DLD1 (cell line): ENCODE measurements around the gene LRP4.

Experiments
- in situ Hi-C: cut with HindIII; loops from 2 replicates; pipeline ENCODE4 v1.10.0; 2017; ENCODE audit warnings: low sequenced_read_pairs

The LRP4 gene

DNA sequence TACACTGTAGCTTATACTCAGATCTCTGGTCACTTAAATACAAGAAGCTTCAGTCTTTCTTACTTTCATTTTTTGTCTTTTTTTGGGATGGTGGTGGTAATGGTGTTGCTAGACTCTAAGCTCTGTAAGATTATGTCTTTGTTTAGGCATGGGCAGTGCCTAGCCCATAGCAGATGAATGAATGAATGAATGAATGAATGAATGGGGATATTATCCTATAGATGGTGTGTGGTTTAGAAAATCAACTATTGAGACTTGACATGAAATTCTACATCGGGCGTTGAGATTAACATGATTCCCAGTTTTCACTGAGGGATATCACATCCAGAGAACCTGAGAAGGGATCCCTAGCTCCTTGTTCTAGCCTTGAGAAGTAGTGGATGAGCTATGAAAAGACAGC lies 62.5 kb downstream of the LRP4 start:
- in situ Hi-C loops: no loop called here

DNA sequence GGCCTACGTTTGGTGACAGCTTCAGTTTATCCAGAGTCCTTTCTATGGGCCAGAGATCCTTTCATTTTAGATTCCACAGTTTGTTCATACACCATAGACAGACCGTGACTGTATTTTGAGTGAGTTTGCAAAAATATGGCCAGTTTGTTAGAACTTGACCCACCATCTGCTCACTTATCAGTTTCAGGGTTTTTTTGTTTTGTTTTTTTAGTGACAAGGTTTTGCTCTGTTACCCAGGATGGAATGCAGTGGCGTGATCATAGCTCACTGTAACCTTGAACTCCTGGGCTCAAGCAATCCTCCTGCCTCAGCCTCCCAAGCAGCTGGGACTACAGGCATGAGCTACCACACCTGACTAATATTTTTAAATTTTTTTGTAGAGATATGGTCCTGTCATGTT lies 63.2 kb downstream of the LRP4 start:
- in situ Hi-C loops: no loop called here

DNA sequence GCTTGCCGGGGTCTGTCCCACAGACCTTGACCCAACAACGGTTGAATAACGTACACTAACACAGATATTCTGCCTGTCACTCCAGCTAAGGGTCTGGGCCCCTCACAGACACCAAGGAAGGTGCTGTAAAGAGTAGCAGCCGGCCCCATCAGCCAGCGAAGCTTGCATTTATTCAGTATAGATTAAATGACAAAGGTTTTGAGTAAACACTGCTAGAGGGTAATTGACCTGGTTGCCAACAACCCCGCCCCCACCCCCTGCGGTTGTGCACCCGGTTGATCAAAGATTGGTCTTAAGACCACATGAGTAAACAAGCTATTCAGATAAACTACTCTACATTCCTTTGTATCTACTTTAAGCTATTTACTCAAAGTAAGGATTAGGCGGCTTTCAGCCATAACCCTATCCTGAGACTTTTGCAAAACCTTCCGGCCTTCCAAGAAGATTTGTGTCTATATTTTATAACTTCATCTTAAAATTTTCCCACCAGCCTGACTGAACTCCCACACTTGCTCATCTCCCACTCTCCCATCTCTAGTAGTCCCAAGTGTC lies 67.4 kb downstream of the LRP4 start:
- in situ Hi-C loops: no loop called here

DNA sequence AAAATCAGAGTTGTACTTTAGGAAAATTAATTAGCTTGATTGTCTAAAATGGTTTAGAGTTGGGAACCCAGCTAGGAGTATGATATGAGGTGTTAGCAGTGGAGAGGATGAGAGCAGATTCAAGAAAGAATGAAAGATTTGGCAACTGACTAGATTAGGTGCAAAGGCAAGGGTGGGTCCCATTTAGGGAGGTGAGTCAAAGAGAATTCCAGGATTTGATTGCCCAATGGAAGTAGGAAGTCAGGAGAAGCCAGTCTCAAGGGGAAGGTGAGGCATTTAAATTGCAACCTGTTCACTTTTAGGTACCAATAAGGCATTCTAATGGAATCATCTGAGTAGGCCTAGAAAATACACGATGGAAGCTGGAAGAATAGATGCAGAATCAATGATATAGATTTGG lies 68.7 kb downstream of the LRP4 start:
- in situ Hi-C loops: no loop called here

DNA sequence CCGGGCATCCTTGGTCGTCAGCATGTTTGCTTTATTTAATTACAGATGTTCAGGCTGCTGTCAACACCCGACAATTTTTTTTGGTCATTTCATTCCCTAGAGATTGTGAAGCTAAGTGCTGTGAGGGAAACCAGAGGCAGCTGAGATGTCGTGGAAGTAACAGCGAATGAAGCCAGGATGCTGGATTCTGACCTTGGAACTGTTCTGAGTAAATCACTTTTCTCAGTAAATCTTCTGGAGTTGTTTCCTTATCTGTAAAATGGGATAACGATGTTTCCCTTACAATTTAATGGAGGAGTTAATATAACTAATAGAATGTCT lies 71.9 kb downstream of the LRP4 start:
- in situ Hi-C loops: no loop called here

DNA sequence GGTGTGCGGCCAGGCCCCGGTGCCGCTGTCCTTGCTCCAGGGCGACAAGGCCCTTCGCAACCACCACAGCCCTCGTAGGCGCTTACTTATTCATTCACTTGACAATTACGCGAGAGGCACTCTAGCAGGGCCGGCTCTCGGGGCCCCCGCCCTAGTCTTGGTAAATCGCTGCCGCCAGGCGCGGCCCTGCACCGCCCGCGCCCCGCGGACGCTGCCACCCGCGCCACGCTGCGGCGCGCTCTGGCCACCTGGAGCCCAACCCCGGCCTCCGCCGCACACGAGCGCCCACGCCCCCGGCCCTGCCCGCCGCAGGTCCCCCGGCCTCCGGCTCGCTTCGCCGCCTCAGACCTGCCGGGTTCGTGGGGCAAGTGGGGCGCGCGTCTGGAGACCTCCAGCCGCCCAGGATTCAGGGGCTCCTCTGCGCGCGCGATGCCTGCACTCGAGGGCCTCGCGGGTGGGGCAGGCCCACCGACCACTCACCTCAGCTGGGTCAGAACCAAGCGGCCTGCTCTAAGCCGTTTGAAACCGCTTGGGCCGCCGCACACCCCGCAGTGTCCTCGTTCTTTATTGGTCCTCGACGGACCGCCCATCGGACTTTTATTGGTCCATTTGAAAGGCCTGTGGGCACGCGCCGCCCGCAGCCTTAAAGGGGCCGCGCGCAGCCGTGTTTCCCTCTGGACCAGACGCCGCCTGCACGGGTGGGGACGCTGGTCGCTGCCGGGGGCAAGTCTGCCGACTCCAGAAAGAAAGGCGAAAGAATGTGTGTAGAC lies 72.4 kb downstream of the LRP4 start, which contains the start of gene CKAP5:
TSS of gene CKAP5 (minus strand) at position 541 of the 770 bp plus-strand sequence. CDS start 25,049 bp downstream, outside the sequence.
- in situ Hi-C loops: no loop called here

DNA sequence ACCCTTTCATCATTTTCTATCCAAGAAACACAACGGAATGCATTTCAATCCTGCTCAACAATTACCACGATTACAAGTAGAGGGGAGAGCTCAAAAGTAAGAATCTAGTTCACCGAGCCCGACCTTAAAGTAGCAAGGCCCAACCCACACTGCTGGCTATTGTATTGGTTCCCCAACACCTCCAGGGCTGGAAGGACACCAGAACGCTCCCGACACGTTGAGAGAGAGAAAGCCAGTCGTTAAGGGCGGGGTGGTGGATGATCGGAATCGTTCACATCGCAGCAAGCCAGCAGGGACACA lies 73.0 kb downstream of the LRP4 start:
- in situ Hi-C loops: no loop called here

DNA sequence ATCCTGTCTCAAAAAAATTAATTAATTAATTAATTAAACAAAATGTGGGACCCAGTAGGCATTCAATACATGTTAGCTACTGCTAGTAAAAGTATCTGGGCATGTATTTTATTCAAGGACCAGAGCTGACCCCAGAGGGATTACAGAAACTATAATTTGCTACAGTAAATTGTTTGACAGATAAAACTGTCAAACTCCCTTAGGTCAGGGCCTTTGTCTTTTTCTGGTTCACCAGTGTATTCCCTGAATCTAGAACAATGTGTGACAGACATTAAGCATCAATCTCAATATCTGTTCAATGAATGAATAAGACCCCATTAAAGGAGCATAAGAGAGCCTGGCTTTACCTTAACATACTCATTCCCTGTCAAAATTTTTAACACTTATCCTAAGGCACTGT lies 78.2 kb downstream of the LRP4 start:
- in situ Hi-C loops: no loop called here

DNA sequence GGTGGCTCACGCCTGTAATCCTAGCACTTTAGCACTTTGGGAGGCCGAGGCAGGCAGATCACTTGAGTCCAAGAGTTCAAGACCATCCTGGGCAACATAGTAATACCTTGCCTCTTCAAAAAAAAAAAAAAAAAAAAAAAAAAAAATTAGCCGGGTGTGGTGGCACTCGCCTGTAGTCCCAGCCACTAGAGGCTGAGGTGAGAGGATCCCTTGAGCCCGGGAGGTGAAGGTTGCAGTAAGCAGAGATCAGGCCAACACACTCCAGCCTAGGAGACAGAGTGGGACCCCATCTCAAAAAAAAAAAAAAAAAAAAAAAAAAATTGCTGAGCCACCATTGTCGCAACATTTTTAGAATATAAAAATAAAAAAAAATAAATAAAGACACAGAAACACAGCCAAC lies 79.8 kb downstream of the LRP4 start:
- in situ Hi-C loops: no loop called here

DNA sequence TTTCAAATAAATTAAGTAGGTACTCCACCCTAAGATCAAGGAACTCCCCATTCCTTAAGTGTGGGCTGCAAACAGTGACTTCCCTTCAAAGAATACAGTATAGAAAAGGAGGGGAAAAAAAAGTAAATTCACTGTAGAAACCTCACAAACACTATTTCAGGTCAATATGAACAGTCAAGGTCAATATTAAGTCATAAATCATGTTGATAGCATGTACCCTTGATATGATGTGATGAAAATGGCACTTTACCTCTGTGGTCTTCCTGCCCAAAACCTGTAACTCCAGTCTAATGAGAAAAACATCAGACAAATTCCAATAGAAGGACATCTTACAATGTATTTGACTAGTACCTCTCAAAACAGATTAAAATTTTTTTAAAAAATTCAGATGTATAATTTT lies 80.5 kb downstream of the LRP4 start:
- in situ Hi-C loops: no loop called here

DNA sequence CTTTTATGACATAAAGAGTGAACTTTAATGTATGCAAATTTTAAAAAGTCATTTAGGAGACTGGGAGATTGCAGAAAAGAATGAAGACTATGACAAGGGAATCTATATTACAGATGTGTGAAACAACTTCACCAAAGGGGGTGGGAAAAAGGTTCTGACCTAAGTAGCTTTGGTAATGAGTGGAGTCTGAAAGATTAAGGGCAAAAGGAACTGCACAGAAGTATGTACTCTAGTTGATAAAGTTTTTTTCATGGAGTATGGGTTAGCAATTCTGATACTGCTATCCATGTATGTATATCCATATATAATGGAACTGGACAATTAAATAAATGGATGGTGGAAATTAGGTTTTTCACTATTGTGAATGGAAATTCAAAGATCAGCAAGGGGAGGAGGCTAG lies 81.5 kb downstream of the LRP4 start:
- in situ Hi-C loops: no loop called here

DNA sequence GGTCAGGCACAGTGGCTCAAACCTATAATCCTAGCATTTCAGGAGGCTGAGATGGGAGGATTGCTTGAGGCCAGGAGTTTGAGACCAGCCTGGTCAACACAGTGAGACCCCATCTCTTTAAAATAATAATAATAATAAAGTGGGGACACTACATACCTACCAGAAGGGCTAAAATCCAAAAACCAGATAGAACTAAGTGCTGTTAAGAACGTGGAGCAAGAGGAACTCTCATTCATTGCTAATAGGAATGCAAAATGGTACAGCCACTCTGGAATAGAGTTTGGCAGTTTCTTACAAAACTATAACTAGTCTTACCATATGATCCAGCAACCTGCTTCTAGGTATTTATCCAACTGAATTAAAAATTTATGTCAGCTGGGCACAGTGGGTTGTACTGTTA lies 81.9 kb downstream of the LRP4 start:
- in situ Hi-C loops: no loop called here

DNA sequence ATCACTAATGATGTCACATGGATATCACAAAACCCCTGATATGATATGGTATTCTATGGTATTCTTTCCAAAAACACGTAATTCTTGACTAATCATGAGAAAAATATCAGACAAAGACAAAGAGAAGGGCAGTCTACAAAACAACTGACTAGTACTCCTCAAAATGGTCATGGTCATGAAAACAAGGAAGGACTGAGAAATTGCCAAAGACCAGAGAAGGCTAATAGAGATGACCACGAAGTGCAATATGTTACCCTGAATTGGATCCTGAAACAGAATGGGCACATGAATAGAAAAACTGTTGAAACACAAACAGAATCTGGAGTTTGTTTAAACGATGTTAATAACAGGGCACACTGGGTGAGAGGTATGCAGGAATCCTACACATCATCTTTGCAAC lies 82.5 kb downstream of the LRP4 start:
- in situ Hi-C loops: no loop called here

DNA sequence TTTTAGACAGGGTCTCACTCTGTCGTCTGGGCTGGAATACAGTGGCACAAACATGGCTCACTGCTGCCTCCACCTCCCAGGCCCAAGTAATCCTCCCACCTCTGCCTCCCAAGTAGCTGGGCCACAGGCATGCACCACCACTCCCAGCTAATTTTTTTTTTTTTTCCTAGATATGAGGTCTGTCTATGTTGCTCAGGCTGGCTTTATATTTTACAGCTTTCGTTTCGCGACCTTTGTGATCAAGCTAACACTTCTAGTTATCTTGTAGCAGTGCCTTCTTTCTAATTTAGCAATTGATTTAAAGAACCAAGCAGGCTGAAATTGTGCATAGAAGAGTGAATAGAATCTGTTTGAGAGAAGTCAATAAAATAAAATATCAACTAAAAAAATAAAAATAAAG lies 83.5 kb downstream of the LRP4 start:
- in situ Hi-C loops: no loop called here

DNA sequence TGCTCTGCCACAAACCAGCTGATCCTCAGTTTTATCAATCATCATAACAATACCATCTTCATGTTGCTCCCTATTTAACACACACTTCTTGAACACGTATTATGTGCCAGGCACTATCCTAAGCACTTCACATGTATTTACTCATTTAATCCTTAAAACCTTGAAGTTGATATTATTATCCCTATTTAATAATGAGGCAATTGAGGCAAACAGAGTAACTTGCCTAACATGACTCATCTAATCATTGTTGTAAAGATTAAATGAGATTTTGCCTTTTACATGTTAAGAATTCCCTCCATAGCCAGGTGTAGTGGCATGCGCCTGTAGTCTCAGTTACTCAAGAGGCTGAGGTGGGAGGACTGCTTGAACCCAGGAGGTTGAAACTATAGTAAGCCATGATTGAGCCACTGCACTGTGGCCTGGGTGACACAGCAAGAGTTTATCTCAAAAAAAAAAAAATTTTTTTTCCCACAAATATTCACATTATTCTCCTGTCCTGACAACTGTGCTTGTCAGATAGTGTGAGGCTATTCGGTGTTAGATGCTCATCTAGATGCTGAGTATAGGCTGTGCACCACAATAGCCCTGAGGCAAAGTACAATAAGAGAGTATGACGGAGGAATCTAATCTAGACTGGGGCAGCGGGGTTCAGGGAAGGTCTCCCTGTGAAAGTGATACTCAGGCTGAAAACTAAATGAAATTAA lies 85.7 kb downstream of the LRP4 start:
- in situ Hi-C loops: no loop called here

DNA sequence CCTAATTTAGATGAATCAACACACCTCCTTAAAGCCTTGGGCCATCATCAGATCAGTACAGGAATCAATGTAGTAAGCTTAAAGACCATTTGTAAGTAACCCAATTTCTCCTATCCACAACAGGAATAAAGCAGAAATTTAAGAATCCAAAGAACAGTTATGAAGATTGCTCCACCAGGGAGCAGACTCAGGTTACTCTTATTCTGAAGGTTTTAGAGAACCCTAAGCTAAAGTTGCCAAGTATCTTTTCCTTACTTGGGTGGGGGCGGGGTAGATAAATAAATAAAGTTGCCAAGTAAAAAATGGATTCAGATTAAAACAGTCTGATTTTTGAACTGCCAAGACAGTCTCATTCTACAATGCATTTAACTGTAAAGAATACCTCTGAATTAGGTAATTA lies 90.4 kb downstream of the LRP4 start:
- in situ Hi-C loops: no loop called here

DNA sequence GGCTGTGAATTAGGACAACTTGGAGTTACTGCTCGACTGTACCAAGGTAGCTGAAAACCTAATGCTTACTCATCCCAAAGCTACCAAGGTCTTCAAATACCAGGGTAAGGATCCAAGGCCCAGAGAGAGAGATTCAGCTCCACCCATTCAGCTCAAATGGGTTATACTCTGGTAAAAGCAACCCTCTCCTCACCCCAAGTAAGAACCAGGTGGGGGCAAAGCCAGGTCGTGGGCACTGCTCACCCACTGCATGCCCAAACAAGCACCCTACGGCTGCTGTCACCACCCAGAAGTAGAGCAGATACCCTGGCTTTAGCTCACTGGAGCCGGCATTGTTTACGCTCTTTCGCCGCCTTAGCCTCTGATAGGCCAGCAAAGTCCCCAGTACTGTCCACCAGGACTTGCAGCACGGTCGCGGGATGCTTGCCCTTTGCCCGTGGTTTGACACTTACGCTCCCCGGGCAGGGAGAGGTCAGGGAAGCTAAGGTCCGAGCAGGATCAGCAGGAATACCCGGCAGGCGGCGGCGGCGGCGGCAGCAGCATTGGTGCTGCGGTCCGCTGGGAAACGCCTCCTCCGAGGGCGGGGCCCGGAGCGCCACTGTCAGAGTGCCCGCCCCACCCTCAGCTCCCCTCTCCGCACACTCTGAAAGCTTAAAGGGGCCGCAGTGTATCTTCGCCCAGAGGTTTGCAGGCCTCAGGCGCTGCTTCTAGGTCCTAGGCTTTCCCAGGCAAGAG lies 91.9 kb downstream of the LRP4 start:
- in situ Hi-C loops: no loop called here

DNA sequence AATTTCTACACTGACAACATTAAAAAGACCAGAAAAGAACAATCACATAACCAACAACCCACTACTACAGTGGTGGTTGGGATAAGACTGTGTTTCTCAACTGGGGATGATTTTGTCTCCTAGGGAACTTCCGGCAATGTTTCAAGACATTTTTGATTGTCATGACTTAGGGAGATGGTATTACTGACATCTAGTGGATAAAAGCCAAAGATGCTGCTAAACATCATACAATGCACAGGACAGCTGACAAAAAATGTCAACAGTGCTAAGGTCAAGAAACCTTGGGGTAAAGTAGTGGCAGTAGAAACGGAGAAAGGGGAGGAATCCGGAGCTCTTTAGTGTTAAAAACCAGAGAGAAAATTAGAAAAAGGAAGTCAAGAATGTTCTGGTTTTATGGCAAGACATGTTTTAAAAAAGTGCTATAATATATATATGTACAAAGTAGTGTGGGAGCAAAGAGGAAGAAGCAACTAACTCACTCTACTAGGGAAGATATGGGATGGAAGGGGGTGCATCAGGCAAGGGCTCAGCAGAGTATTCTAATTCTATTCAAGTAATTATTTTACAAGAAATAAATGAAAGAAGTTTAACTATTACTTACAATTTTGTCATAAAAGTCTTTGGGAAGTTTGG lies 109.4 kb downstream of the LRP4 start:
- in situ Hi-C loops: no loop called here
